Type B pancreatic cell (in vitro differentiated cells): ENCODE measurements around the gene SNX8. TPM values are rescaled to one million over a fixed set of nuclear protein-coding genes. Genes with fewer than 3 reads are reported as not detected.

Source experiments
- DNase-seq: peaks from one replicate; pipeline ENCODE4 v3.0.0; 2021; ENCODE audit warnings: mixed read lengths; ENCODE audit not compliant: unreplicated experiment; ENCODE audit errors: extremely low spot score
- H3K27ac Mint-ChIP-seq: 2 replicates; pipeline ENCODE4 v1.8.0; 2021; ENCODE audit warnings: mild to moderate bottlenecking, mixed read lengths
- H3K27me3 Mint-ChIP-seq: 2 replicates; pipeline ENCODE4 v1.8.0; 2021; ENCODE audit warnings: mixed read lengths
- H3K36me3 Mint-ChIP-seq: 2 replicates; pipeline ENCODE4 v1.8.0; 2021; ENCODE audit warnings: mixed read lengths
- H3K4me1 Mint-ChIP-seq: one replicate; pipeline ENCODE4 v1.8.0; 2021; ENCODE audit warnings: mixed read lengths; ENCODE audit not compliant: unreplicated experiment
- H3K4me3 Mint-ChIP-seq: 2 replicates; pipeline ENCODE4 v1.8.0; 2021; ENCODE audit warnings: mild to moderate bottlenecking, mixed read lengths
- H3K9me3 Mint-ChIP-seq: 2 replicates; pipeline ENCODE4 v1.8.0; 2021; ENCODE audit warnings: mixed read lengths
- CTCF ChIP-seq: fragments of 200-600 bp; sonication (generic); conservative IDR thresholded peaks from 2 replicates; pipeline ENCODE4 v1.5.0; 2021; ENCODE audit warnings: antibody characterized with exemption, mild to moderate bottlenecking
- total RNA-seq: library from RNA; stranded (reverse); gene quantifications from 2 replicates; pipeline ENCODE4 v1.2.1, GENCODE V29; 2021; ENCODE audit warnings: low replicate concordance

Gene SNX8
- total RNA-seq, 1 donor from 2014 or later: 29.1 TPM

- Mint-ChIP-seq H3K27ac (no peak overlapping the region), H3K4me1 (peaks cover 5% of the 10 kb centered on the region), H3K4me3 (no peak overlapping the region), H3K36me3 (peaks cover 8% of the 10 kb centered on the region), H3K9me3 (no peaks in the 10 kb centered on the region), H3K27me3 (no peaks in the 10 kb centered on the region)
- no peak for DNase-seq
- TF ChIP-seq CTCF: no peak
Observed at GRCh38 chr7:2227699-2228098, 86.5 kb downstream of the SNX8 start.

- Mint-ChIP-seq H3K4me1 (no peaks in the 10 kb centered on the region), H3K9me3 (no peaks in the 10 kb centered on the region), H3K27me3 (no peaks in the 10 kb centered on the region), H3K4me3 (no peak overlapping the region), H3K36me3 (peaks cover 11% of the 10 kb centered on the region), H3K27ac (no peak overlapping the region)
- no peak for TF ChIP-seq CTCF
- DNase-seq: no peak
Observed at GRCh38 chr7:2225830-2226229, 88.4 kb downstream of the SNX8 start.

- no peak for DNase-seq
- H3K36me3 Mint-ChIP-seq: peaks cover 11% of the 10 kb centered on the region
- no peak overlapping the region for H3K4me3 Mint-ChIP-seq
- H3K27me3 Mint-ChIP-seq: no peaks in the 10 kb centered on the region
- no peak overlapping the region for H3K27ac Mint-ChIP-seq
- no peaks in the 10 kb centered on the region for H3K4me1 Mint-ChIP-seq
- no peak for TF ChIP-seq CTCF
- H3K9me3 Mint-ChIP-seq: no peaks in the 10 kb centered on the region
Observed at GRCh38 chr7:2225336-2225735, 88.9 kb downstream of the SNX8 start.

GRCh38 chr7:2224934-2225333 lies 89.3 kb downstream of the SNX8 start:
- no peaks in the 10 kb centered on the region for H3K27me3 Mint-ChIP-seq
- H3K4me3 Mint-ChIP-seq: no peak overlapping the region
- peaks cover 11% of the 10 kb centered on the region for H3K36me3 Mint-ChIP-seq
- no peak for DNase-seq
- TF ChIP-seq CTCF: no peak
- no peaks in the 10 kb centered on the region for H3K9me3 Mint-ChIP-seq
- H3K27ac Mint-ChIP-seq: no peak overlapping the region
- H3K4me1 Mint-ChIP-seq: no peaks in the 10 kb centered on the region

- no peaks in the 10 kb centered on the region for H3K27me3 Mint-ChIP-seq
- no peak for DNase-seq
- peaks cover 11% of the 10 kb centered on the region for H3K36me3 Mint-ChIP-seq
- no peak for TF ChIP-seq CTCF
- no peak overlapping the region for H3K27ac Mint-ChIP-seq
- H3K4me3 Mint-ChIP-seq: no peak overlapping the region
- H3K9me3 Mint-ChIP-seq: no peaks in the 10 kb centered on the region
- no peaks in the 10 kb centered on the region for H3K4me1 Mint-ChIP-seq
Observed at GRCh38 chr7:2224491-2224928, 89.7 kb downstream of the SNX8 start.

- no peak overlapping the region for H3K4me3 Mint-ChIP-seq
- H3K4me1 Mint-ChIP-seq: no peaks in the 10 kb centered on the region
- H3K9me3 Mint-ChIP-seq: no peaks in the 10 kb centered on the region
- no peak for DNase-seq
- peaks cover 11% of the 10 kb centered on the region for H3K36me3 Mint-ChIP-seq
- no peak overlapping the region for H3K27ac Mint-ChIP-seq
- TF ChIP-seq CTCF: no peak
- H3K27me3 Mint-ChIP-seq: no peaks in the 10 kb centered on the region
Observed at GRCh38 chr7:2223321-2223720, 90.9 kb downstream of the SNX8 start.
